Activated CD4-positive, alpha-beta T cell treated with anti-CD3 and anti-CD28 coated beads for 4 hours (primary cell): Measurements from ENCODE around the gene TSC22D4.

Experiments
- DNase-seq, 2 donors: peaks; one replicate each; pipeline ENCODE4 v3.0.0-alpha.2; 2020

TSC22D4 gene

DNA sequence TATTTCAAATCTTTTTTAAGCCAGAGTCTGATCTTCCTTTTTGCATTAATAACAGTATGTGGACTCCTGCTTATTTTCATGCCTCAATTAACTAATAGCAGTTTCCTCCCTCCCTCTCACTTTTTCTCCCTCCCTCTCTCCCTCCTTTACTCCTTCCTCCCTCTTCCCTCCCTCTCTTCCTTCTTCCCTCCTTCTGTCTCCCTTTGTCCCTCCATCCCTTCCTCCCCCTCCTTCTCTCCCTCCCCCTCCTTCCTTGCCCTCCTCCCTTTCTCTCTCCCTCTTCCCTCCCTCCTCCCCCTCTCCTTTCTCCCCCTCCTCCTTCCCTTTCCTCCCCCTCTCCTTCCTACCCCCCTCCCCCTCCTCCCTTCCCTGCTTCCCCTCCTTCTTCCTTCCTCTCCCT, 52.5 kb downstream of the TSC22D4 start:
- no peak for DNase-seq

DNA sequence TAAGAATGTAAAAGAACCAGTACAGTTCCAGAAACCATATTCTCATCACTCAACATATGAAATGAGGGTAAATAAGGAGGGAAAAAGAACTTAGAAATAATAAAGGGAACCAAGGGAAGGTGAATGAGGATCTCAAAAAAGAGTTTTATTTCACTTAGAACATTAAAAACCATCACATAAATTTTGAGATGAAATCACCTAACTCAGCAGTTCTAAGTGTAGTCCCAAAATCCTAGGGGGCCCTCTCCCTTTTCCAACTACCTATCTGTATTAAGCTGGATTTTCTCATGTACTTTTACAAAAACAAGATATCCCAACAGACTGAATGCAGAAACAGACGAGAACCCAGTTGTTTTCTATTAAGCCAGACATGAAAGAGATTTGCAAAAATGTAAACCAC, 53.7 kb downstream of the TSC22D4 start:
- no peak for DNase-seq

DNA sequence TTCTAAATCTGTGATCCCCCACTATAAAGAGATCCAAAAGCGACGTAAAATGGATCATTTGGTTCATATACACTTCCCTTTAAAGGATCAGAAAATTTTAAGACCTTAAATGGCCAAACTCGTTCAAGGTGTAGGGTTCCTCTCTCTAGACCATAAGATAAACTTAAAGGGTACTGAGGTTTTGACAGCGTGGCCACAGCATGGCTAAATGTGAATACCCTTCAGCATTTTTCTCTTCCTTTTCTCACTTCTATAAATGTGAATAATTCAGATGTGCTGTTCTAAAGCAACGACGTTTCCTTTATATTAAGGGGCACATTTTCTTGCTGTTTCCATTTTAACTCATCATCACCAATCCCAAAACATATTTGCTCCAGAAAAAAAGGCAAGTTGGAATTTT, 55.7 kb downstream of the TSC22D4 start:
- DNase-seq: no peak

DNA sequence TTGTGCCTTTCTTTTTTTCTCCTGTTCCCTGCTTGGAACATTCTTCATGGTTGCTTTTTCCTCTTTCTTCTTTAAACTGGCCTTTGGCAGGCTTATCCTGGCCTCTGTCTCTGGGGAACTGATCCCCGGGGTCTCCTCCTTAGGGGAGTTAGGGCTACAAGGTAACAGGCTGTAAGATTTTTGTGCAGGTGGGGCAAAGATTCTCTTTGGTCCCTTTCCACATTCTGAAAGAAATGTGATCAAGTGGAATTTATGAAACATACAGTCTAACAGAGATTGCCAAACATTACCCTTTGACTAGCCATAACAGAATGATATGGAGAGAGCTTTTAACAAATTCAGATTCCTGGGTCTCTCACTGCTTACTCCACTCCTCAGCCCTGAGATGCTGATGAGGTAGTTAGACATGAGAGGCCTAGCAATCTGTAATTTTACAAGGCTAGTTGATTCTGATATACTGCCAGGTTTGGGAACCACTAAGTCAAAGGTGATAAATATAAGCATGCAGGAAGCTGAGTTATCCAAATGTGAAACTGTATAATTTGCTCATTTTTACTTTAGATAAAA, 59.3 kb downstream of the TSC22D4 start:
- DNase-seq: no peak

DNA sequence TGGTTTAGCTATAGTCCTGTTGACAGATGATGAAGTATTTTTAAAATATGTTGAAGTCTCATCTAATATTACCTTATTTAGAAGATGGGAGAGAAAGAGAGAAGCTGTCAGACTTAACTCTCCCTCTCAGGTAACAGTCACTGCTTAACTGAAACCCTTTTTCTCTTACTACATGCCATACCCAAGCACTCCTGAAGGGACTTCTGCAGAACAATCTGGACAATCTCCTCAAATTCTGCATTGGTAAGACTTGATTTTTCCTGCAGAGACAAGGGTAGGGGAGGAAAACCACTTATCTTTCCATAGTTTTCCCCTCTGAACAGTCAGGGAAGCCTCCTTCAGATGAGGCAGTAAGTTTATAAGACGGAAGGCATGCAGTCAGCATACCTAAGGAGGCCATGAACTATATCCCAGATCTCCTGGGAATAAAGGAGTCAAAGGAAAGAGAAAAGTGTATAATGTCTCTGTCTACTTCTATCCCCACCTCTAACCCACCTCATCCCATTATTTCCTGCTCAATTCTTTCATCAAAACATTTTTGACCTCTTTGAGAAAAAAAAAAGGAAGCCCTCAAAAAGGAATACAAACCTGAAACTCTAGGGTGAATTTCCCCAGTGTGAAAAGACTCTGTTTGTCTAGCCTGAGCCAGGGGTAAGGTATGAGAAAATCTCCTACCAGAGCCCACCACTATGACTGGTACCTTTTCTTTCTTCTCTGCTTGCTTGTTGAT, 59.9 kb downstream of the TSC22D4 start:
- no peak for DNase-seq
